ENCODE measurements around the gene PIH1D1.
A peak's percentile ranks its signal among the peaks of the same experiment; 100 is the strongest.
"Not testable (repeated sequence)": the region's sequence is repeated elsewhere in the genome, so short reads cannot be mapped to it uniquely, and the experiment has no call there.

The PIH1D1 gene

DNA sequence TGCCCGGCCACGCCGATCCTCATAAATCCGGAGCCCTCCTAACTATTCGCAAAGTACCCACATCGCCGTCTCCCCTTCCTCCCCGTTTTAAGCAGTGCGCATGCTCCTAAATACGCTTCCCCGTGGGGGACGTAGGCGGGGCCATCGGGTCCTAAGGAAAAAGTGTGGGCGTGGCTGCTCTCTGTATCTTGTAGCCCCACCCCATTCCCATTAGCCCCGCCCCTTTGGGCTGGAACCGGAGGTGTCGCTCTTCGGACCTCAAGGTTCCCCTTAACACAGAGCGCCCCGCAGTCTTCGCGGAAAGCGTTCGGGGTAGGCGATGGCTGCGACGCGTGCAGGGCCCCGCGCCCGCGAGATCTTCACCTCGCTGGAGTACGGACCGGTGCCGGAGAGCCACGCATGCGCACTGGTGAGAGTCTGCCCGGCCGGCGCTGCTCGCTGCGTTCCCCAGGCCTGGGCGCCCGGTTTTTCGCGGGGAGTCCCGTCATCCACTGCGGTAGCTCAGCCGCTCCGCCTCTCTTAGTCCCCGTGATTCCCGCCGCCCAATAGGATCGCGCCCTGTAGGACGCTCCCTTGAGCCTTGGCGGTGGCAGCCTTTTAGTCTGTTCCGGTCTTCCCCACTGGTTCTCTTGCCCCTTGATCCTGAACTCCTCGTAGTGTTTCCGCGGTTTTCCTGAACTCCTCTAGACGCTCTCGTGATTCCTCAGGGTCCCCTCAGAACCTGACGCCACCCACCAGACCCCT lies 1.6 kb upstream of the PIH1D1 start, which contains the start of gene ALDH16A1:
TSS of gene ALDH16A1 (plus strand) at position 213 of the 744 bp plus-strand sequence. CDS start at position 320, 107 bp downstream.
- DNase-seq: peak; percentile 96

DNA sequence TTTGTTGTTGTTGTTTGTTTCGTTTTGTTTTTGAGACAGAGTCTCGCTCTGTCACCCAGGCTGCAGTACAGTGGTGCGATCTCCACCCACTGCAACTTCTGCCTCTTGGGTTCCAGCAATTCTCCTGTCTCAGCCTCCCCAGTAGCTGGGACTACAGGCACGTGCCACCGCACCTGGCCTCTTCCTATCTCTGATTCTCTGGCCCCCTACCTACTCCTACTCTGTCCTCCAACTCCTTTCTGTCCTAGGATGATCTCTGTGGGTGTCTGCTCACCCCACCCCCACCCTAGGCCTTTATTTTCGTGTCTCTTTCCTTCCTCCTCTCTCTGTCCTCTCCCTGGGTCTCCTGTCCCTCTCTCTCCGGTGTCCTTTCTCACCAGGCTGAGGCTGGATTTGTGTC lies 1.2 kb downstream of the PIH1D1 start:
- no peak for DNase-seq

DNA sequence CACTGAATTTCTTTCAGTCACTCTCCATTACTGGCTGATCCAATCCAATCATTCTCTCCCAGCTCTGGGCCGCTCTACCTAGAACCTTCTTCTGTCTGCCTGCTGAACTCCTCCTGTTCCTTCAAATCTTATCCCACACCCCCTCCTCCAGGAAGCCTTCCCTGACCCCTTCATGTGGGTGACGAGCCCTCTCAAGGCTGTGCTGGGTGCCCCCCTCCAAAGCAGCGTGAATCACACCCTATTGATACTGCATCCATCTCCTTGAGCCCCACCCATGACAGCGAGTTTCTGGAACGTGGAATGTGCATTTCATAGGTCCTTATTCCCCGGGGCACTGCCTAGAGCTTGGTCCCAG lies 3.2 kb downstream of the PIH1D1 start:
- DNase-seq: no peak

DNA sequence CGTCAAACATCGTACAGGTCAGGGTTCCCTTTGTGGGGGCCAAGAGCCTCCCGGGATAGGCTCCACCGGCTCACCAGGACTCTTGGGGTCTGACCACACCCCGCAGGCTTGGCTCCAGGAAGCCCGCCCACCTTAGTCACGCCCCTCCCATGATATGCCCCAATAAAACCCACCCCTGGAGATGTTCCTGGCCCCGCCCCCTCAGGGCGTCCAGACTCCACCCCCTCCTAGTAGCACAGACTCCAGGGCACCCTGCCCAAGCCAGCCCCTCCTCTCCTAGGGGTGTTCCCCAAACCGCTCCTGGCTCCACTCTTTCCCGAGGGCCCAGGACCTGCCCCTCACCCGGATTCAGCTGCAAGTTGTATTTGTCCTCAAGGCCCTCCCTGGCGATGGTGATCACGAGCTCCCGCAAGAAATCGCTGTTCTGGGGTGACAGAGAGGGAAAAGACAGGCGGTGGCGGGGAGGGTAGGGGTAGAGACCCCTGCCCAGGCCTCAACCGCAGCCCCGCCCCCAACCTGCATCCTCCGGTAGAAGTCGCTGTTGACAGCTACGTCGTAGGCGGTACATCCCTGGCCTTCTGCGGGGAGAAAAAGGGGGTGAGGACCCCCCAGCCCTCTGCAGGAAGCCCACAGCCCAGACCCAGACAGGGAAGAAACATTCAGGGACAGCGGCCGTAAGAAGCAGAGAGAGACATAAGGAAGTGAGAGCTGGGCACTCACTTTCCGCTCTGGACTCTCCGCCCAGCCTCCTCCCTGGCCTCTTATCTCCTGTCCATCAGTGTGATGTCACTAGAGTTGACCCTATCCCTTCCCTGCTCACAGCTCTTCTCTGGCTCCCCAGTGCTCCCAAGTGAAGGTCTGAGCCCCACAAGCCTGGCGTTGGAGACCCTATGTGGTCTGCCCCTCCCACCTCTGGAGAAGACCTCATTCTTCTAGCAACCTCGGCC lies 3.9 kb downstream of the PIH1D1 start:
- DNase-seq: no peak

DNA sequence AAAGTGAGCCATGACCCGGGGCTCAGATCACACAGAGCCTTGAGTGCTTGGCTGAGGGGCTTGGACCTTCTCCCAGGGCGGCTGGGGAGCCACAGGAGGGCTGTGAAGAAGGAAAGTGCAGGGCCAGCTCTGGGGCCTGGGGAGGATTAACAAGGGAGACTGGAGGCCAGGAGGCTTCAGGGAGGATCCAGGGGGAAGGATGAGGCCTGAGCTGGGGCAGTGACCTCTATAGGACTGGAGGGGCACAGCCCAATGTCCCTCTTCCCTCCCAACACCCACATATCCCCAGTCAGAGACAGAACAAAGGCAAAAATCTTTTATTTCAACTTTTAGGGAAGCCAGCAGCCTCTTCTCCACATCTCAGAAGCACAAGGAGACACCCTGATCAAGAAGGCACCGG lies 5.6 kb downstream of the PIH1D1 start:
- no peak for DNase-seq

DNA sequence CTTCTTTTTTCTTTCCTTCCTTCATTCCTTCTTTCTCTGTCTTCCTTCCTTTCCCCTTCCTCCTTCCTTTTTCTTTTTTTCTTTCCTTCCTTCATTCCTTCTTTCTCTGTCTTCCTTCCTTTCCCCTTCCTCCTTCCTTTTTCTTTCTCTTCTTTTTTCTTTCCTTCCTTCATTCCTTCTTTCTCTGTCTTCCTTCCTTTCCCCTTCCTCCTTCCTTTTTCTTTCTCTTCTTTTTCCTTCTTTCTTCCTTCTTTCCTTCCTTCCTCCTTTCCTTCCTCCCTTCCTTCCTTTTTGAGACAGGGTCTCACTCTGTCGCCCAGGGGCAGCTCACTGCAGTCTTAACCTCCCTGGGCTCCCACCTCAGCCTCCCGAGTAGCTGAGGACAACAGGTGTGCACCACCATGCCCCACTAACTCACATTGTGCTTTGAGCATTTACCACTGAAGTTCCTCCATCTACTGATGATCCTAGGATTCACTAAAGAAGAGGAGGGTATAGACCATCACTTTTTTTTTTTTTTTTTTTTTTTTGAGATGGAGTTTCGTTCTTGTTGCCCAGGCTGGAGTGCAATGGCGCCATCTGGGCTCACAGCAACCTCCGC lies 7.4 kb downstream of the PIH1D1 start:
- not testable (repeated sequence) for DNase-seq

DNA sequence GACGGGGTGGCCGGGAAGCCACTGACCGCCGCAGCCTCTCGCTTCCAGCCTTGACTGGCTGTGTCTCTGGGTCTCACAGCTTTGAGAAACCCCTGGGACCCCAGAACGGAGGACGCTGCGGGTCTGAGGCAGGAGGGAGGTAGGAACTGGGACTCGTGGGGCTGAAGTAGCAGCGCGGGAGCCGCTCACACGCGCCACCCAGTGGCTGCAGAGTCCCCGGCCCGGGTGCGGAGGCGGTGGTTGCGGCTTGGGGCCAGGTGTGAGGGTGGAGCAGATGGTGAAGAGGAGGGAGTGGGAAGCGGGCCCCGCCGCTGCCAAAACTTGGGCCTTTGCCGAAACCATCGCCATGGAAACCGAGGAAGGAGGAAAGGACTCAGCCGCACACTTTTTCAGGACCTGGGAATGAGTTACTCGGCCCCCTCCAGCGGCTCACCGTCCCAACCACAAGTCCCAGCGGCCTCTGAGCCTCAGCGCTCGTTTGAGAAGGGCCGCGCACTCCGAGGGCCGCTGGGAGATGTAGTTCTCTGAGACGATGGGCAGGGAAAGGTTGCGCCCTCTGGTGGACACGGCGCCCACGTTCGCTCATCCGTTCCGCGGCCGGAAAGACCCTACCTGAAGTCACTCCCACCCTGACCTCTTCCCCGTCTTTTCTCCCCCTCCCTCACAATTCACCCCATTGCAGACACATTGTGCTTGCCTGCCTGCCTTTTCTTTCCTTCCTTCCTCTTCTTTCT lies 8.1 kb downstream of the PIH1D1 start:
- peak; percentile 92 for DNase-seq

DNA sequence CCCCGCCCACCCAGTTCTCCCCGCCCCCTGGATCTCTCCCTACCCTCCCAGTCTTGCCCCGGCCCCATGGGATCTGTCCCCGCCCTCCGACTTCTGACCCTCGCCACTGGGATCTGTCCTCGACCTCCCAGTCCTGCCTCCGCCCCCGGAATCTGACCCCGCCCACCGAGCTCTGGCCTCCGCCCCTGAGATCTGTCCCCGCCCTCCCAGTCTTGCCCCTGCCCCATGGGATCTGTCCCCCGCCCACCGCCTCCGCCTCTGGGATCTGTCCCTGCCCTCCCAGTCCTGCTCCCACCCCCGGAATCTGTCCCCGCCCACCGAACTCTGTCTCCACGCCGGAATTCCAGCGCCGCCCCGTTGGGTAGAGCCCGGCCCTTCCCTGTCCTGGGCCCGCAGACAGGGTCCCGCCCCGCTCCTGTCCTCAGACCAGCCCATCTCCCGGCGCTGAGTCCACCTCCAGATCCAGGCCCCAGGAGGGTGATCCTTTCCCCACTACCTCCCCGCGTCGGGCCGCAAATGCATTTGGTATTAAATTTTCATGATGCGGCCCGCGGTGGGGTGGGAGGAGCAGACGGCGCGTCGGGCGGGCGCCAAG lies 8.7 kb downstream of the PIH1D1 start:
- DNase-seq: peak; percentile 57

DNA sequence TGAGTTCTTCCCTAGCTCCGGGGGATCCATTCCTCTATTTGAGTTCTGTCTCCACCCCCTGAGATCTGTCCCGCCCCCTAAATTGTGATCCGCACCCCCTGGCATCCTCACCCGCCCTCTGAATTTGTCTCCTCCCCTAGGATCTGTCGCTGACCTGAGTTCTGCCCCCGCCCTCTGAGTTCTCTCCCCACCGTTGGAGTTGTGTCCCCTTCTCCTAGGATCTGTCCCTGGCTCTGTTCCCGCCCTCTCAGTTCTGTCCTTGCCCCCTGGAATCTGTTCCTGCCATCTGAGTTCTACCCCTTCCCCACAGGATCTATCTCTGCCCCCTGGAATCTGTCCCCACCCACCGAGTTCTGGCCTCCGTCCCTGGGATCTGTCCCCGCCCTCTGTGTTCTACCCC lies 9.3 kb downstream of the PIH1D1 start:
- no peak for DNase-seq

DNA sequence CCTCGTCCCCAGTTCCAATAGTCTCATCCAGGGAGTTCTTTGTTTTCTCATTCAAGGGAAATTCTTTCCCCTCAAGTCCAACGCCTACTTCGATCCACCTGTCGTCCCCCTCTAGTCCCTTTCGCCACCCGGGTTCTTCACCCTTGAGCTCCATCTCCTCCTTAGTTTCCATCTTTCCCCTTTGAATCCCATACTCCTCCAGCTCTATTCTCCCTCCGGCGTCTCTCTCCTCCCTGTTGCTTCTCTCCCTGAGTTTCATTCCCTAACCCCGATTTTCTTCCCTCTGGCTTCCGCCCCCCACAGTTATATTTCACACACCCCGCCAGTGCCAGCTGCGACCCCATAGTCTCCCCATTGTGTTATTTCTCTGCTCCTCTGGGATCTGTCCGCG lies 9.7 kb downstream of the PIH1D1 start:
- DNase-seq: no peak

DNA sequence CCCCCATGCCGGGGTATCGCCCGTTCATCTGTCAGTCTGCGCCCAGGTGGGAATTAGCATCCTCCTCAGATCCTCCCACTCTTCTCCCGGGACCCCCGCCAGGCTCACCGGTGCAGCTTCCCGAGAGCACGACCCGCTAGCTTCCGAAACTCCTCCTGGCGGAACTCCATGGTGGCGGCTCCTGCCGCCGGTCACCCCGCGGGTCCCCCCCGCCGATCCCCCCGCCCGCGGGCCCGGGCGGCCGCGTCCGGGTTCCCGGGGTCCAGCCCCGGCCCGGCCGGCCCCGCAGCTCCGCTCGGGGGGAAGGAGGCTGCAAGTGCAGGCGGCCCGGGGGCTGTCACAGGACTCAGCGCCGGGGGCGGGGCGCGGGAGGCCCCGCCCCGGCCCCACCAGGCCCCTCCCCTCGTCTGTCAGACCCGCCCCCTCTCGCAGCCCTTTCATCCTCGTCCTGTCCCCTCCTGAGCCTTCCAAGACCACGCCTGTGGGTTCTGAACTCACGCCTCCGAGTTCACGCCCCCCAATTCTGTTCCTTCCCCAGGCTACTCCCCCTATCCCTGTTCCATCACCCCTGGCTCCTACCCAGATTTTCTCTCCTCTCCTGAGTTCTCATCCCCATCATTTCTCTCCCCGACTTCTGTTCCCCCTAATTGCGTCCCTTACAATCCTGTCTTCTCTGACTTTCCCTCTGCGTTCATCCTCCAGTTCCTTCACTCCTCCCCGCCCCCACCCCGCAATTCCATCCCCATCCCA lies 10.2 kb downstream of the PIH1D1 start, which contains the start of gene SLC17A7:
TSS of gene SLC17A7 (minus strand) at position 318 of the 750 bp plus-strand sequence. CDS start at position 170, 148 bp downstream.
- DNase-seq: no peak

DNA sequence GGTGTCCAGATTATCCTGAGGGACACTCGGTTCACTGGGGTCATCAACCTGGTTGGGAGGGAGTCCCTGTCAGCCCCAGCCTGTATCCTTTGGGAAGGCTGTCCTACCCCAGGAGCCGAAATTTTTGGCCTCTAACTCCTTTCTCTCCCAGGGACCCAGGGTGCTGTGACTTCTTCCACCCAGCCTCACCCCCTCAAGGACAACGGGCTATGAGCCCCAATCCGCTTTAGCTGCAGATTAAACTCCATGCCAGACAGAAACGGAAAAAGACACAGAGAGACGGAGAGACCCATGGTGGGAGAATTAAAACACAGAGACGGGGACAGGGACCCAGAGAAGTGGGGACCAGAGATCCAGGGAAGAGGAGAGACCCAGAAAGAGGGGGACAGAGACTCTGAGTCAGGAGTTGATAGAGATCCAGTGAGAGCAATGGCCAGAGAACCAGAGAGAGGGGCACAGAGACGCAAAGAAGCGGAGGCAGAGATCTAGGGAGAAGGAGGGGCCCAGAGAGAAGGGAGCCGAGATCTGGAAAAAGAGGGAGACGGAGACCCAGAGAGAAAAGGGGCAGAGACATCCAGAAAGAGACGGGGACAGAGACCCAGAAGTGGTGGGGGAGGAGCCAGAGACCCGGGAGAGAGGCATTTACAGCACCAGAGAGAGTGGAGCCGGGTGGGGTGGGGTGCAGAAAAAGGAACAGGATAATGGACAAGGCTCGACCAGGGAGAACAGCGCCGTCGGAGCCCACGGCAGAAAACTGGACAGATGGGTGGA lies 11.0 kb downstream of the PIH1D1 start:
- no peak for DNase-seq

DNA sequence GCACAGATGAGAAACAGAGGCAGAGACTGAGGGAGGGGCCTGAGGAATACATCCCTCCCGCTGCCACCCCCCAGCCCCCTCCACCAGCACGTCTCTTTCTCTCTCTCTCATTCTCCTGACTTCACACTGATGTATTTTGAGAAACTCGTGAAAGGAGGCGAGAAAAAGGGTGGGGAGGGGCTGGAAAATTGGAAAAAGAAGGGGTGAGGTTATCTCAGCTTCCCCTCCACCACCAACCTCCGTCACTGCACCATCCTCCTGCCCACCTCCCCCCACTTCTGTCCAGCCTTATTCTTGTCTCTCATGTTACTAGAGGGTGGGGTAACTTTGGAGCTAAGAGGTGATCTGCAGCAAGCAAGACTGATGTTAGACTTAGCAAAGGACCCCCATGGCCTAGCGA lies 11.8 kb downstream of the PIH1D1 start:
- DNase-seq: no peak

DNA sequence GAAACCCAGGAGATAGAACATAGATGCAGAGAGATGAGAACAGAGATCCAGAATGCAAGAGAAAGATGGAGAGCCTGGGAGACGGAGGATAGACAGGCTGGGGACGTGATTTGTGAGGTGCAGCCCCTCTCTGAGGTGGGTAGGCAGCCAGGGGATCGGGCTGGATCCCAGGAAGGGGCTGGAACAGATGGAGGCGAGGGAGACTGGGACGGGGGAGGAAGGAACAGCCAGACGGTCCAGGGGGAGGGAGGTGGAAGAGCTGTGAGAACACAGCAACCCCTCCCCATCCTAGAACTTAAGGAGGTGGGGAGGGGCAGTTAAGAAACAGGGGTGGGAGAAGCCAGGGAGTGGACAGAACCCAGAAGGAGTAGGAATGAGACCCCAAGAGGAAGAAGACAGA lies 13.4 kb downstream of the PIH1D1 start:
- no peak for DNase-seq

DNA sequence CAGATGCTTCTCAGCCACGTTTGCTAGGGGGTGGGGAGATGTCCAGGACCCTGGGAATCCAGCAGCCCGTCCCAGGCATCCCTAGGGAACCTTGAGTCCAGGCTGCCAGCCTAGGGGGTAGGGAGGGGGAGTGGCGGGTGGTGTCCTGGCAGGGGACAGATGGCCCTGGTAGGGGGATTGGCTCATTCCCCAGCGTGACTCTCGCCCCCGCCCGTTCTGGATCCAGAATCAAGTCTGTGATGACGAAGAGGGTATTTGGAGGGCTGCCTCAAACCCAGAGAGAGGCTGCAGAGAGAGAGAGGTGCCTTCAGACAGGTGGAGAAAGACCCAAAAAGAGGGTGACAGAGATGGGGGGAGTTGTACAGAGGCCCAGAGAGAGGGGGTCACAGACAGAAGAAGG lies 14.4 kb downstream of the PIH1D1 start:
- DNase-seq: no peak

DNA sequence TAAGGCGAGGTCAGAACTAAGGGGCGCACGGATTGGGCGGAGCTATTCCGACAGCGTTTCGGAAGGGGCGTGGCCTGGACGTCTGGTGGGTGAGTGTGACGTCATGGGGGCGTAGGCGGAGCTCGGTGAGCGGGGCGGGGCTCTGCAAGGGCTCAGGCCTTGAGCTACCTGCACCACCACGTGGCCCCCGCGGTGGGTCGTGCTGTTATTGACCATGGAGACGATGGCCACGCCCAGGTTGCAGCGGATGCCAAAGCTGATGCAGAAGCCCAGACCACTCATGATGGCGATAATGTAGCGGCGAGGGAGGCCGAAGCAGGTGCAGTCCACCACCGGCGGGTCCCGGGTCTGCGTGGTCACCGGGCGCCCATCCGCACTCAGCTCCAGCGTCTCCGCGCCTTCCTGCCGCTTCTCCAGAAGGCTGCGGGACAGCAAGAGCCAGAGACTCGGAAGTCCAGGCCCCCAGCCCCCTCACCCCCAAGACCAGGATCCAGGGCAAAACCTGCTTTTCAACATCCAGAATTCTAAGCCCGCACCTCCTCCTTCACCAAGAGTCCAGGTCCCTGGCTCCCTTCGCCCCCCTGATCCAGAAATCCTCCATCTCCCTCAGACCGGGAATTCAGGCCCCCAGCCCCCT lies 15.1 kb downstream of the PIH1D1 start:
- DNase-seq: no peak

DNA sequence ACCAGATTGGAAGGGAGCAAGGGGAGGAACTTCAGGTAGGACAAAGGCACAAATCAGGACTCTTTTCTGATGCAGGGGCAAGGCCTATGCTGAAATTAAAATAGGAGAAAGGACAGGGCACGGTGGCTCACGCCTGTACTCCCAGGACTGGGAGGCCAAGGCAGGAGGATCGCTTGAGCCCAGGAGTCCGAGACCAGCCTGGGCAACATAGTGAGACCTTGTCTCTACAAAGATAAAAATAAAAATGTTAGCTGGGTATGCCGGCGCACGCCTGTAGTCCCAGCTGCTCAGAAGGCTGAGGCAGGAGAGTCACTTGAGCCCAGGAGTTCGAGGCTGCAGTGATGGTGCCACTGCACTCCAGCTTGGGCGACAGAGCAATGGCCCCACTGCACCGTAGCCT lies 15.9 kb downstream of the PIH1D1 start:
- no peak for DNase-seq

DNA sequence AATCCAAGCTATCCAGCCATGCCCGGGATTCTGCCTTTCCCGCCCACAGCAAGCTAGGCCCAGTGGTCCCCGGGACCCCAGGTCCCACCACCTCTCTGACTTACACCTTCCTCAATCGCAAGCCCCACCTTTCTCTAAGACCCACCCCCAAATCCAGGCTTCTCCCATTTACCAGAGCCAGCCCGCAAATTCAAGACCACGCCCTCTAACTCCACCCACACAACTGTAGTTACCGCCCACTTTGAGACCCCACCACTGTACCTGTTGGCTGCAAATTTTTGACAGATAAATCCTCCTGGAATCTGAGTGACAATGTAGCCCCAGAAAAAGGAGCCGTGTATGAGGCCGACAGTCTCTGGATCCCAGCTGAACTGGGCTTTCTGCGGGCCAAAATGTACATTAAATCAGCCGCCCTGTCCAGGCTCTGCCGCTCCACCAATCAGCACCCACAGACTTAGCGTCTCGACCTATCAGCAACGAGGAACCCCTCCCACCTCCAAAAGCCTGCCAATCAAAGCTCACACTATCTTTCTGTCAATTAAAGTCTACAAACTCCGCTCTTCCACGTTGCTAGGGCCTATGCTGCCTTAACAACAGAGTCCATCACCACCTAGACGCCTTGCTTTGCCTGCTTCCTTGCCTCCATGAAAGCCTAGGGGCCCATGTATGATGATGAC lies 16.6 kb downstream of the PIH1D1 start:
- no peak for DNase-seq

DNA sequence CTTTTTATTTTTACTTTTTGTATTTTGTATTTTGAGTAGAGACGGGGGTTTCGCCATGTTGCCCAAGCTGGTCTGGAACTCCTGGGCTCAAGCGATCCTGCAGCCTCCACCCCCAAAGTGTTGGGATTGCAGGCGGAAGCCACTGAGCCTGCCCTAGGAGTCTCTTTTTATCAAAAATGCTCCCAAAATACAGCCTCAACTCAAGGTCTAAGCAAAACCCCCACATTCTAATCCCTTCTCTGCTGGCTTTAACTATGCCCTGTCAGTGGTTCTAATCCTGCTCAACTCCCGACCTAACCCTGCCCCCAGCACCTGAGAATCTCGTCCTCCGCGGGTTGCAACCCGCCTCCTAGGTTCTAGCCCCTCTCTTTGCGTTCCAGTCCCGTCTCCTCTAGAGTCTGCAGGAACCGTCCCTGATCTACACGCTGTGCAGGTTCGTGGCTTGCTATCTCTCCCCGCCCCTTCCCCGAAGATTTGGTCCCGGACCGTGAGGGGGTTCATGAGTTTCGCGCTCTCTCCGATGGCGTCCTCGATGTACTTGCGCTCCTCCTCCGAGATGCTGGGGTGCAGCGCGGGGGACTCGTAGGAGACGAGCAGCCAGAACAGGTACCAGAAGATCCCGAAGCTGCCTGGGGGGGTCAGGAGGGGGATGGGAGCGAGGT lies 18.2 kb downstream of the PIH1D1 start:
- no peak for DNase-seq

Measured in NCI-H526 treated with DMSO at 0.1 percent for 48 hours (cell line).